Astrocyte (in vitro differentiated cells and primary cell): ENCODE results near the gene KAT2A.

ENCODE experiments used
- CTCF ChIP-seq: IDR thresholded peaks from 2 replicates; pipeline ENCODE4 v1.5.1; 2011; ENCODE audit warnings: low read depth, mild to moderate bottlenecking, inconsistent platforms, low read length, moderate library complexity; ENCODE audit not compliant: insufficient read depth
- EZH2 ChIP-seq: IDR thresholded peaks from 2 replicates; pipeline ENCODE4 v1.6.1; 2012; ENCODE audit warnings: mild to moderate bottlenecking, low read length, inconsistent platforms; ENCODE audit not compliant: insufficient read depth

GRCh38 chr17:42166196-42166763, 45.1 kb upstream of the KAT2A start:
- TF ChIP-seq CTCF (no peak), EZH2 (no peak)
